ENCODE results near the gene CCER1. TPM values are rescaled to one million over a fixed set of nuclear protein-coding genes. Genes with fewer than 3 reads are reported as not detected.

Gene CCER1
- polyA plus RNA-seq, 3 donors, result not detected

- Mint-ChIP-seq H3K27me3 (ENCODE audit: low read depth in 3 of 3) (peaks cover 0 to 2% (median 0%) of the 10 kb centered on the region in 3 donors), H3K27ac (no peak overlapping the region), H3K4me1 (no peaks in the 10 kb centered on the region), H3K36me3 (no peaks in the 10 kb centered on the region), H3K4me3 (no peak overlapping the region), H3K9me3 (peaks cover 0 to 3% (median 0%) of the 10 kb centered on the region in 7 donors)
- Histone ChIP-seq H4K20me1 (ENCODE audit: insufficient read depth, low read length) (no peaks in the 10 kb centered on the region), H3K27ac (ENCODE audit: low read depth in 1 of 2, low read length in 2 of 2) (no peak overlapping the region), H3K36me3 (replicated peaks in 1 of 2; ENCODE audit: control insufficient read depth in 1 of 2, insufficient read depth in 2 of 2, low read length in 2 of 2) (no peaks in the 10 kb centered on the region), H3K79me2 (ENCODE audit: insufficient read depth, low read length) (no peaks in the 10 kb centered on the region), H3K4me2 (replicated peaks; ENCODE audit: extremely low read depth, low read length, poor library complexity, severe bottlenecking) (no peak overlapping the region), H3K4me1 (ENCODE audit: control insufficient read depth in 1 of 2, insufficient read depth in 2 of 2, low read length in 2 of 2) (no peaks in the 10 kb centered on the region), H3K27me3 (ENCODE audit: control insufficient read depth in 2 of 2, insufficient read depth in 2 of 2, low read length in 2 of 2) (no peaks in the 10 kb centered on the region), H2AFZ (ENCODE audit: insufficient read depth, low read depth, low read length, poor library complexity, severe bottlenecking) (no peak overlapping the region), H3K9ac (ENCODE audit: insufficient read depth, low read length, poor library complexity, severe bottlenecking) (no peak overlapping the region), H3K4me3 (replicated peaks in 1 of 3; ENCODE audit: low read depth in 2 of 3, low read length in 3 of 3) (no peak overlapping the region), H3K9me3 (replicated peaks in 1 of 2; ENCODE audit: control insufficient read depth in 1 of 2, insufficient read depth in 1 of 2, low read length in 2 of 2) (no peaks in the 10 kb centered on the region)
- no peak for TF ChIP-seq CTCF (IDR thresholded peaks at IDR 0.05)
- intact Hi-C loops (cut with micrococcal nuclease), result no loop called here
- DNase-seq, result no peak
Observed at GRCh38 chr12:90908465-90908864, 46.5 kb downstream of the CCER1 start.

GRCh38 chr12:90905691-90906370, 49.1 kb downstream of the CCER1 start:
- H3K36me3 ChIP-seq (replicated peaks in 1 of 2; ENCODE audit: control insufficient read depth in 1 of 2, insufficient read depth in 2 of 2, low read length in 2 of 2), result no peaks in the 10 kb centered on the region
- no peaks in the 10 kb centered on the region for H3K27me3 Mint-ChIP-seq (ENCODE audit: low read depth in 3 of 3)
- no peak overlapping the region for H3K9ac ChIP-seq (ENCODE audit: insufficient read depth, low read length, poor library complexity, severe bottlenecking)
- no peak for TF ChIP-seq CTCF (IDR thresholded peaks at IDR 0.05)
- H3K9me3 Mint-ChIP-seq, result peaks cover 0 to 3% (median 0%) of the 10 kb centered on the region in 7 donors
- WGBS (ENCODE audit: insufficient coverage), result no CpG with 5 or more reads among the region's 1 CpG
- no peaks in the 10 kb centered on the region for H3K9me3 ChIP-seq (replicated peaks in 1 of 2; ENCODE audit: control insufficient read depth in 1 of 2, insufficient read depth in 1 of 2, low read length in 2 of 2)
- H3K4me3 Mint-ChIP-seq, result no peak overlapping the region
- intact Hi-C loops (cut with micrococcal nuclease), result no loop called here
- no peak overlapping the region for H3K4me3 ChIP-seq (replicated peaks in 1 of 3; ENCODE audit: low read depth in 2 of 3, low read length in 3 of 3)
- no peak overlapping the region for H2AFZ ChIP-seq (ENCODE audit: insufficient read depth, low read depth, low read length, poor library complexity, severe bottlenecking)
- no peaks in the 10 kb centered on the region for H3K79me2 ChIP-seq (ENCODE audit: insufficient read depth, low read length)
- no peaks in the 10 kb centered on the region for H3K4me1 Mint-ChIP-seq
- H3K36me3 Mint-ChIP-seq, result no peaks in the 10 kb centered on the region
- H3K27ac Mint-ChIP-seq, result no peak overlapping the region
- H3K27ac ChIP-seq (ENCODE audit: low read depth in 1 of 2, low read length in 2 of 2), result no peak overlapping the region
- no peak for DNase-seq
- no peaks in the 10 kb centered on the region for H3K4me1 ChIP-seq (ENCODE audit: control insufficient read depth in 1 of 2, insufficient read depth in 2 of 2, low read length in 2 of 2)
- no peaks in the 10 kb centered on the region for H4K20me1 ChIP-seq (ENCODE audit: insufficient read depth, low read length)
- H3K27me3 ChIP-seq (ENCODE audit: control insufficient read depth in 2 of 2, insufficient read depth in 2 of 2, low read length in 2 of 2), result no peaks in the 10 kb centered on the region
- no peak overlapping the region for H3K4me2 ChIP-seq (replicated peaks; ENCODE audit: extremely low read depth, low read length, poor library complexity, severe bottlenecking)
